Fibroblast of pulmonary artery (primary cell): ENCODE measurements around the gene CFAP69.
A peak's percentile ranks its signal among the peaks of the same experiment; 100 is the strongest.

Experiments used
- DNase-seq: peaks from one replicate; pipeline ENCODE4 v3.0.0-alpha.2; 2010; ENCODE audit warnings: low read depth
- H3K4me3 ChIP-seq: replicated peaks from 2 replicates; pipeline ENCODE4 v1.5.1; 2011; ENCODE audit warnings: low read depth, mild to moderate bottlenecking, control low read depth, low read length, moderate library complexity
- CTCF ChIP-seq: IDR thresholded peaks from 2 replicates; pipeline ENCODE4 v1.5.1; 2011; ENCODE audit warnings: mild to moderate bottlenecking, control low read depth, low read length, inconsistent platforms; ENCODE audit errors: missing control alignments

Gene CFAP69

DNA sequence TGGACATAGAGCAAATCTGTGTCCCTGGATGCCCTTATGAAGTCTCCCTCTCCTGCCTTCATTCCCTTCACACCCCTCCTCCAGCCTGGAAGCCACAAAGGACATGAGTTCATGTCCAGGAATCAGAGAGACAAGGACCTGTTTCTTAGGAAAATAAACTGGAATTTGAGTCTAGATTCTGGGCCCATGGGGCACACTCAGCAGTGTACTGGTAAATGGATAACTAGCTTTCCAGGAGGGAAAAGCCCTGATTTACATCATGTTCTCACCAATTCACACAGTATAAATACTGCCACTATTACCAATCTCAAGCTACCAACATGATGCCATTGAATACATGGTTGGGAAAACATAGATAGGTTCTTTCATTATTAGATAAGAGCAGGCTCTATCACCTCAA, 66.2 kb downstream of the CFAP69 start:
- H3K4me3 ChIP-seq = no peak overlapping the region
- DNase-seq = no peak
- no peak for TF ChIP-seq CTCF

DNA sequence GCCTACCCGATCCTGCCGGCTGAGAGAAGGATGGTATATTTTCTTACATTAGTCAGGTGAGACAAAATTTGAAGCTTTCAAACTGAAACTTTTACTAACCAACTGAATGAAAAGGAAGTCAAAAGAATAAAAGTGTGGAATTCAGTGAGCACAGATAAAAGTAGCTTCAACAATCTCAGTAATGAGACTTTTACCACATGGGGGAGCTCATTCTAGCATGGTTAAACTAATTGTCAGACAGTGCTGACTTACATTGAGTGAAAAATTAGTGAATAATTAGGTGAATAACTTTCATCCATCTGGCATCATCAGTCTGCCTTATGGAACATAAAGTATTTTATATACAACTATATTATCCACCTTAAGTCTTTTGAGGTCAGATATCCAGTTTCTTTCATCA, 67.8 kb downstream of the CFAP69 start:
- no peak overlapping the region for H3K4me3 ChIP-seq
- peak; percentile 26 for TF ChIP-seq CTCF
- peak; percentile 26 for DNase-seq

GRCh38 chr7:90313907-90314306, 68.9 kb downstream of the CFAP69 start:
- TF ChIP-seq CTCF = no peak
- no peak for DNase-seq
- no peak overlapping the region for H3K4me3 ChIP-seq

DNA sequence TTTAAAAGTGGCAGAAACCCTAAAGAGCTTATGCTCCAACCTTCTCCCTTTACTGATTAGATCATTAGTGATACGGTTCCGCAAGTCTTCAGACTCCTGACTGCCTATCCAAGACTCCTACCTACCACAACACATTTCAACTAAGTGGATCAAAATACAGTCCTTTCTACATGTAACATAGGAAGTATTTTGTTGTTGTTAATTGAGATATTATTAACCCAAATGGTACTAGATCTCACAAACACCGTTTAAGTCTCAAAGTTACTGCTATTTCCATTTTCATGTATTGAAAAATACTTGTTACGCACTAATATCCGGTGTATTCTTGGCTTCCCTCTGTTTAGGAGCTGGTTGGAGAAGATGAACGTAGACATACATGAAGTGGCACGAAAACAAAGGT, 75.0 kb downstream of the CFAP69 start:
- H3K4me3 ChIP-seq = no peak overlapping the region
- TF ChIP-seq CTCF = no peak
- no peak for DNase-seq

DNA sequence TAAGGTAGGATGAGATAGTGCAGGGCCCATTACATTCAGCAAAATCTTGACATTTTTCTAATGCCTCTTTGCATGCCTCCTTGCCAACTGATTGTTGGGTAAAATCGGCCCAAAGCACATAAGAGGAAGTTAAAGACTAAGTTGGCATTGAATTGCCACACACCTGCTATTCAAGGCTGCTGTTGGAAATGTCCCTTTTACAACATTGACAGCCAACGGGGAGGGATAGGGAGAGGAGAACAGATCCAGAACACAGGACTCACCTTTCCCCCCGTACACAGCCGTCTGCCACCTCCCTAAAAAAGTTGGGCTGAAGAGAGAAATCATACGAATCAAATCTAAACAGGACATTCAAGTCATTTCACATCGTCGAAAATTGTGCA, 75.4 kb downstream of the CFAP69 start:
- H3K4me3 ChIP-seq = no peak overlapping the region
- TF ChIP-seq CTCF = no peak
- no peak for DNase-seq

GRCh38 chr7:90320801-90321494, 76.0 kb downstream of the CFAP69 start, which contains the start of gene FAM237B:
Gene FAM237B, minus strand, starts transcription at chr7:90321304. Its CDS starts 1,556 bp downstream, at chr7:90319748.
- peak; percentile 26 for DNase-seq
- peak within 1 kb of the TSS; percentile 36 for H3K4me3 ChIP-seq
- TF ChIP-seq CTCF = no peak

- H3K4me3 ChIP-seq = no peak overlapping the region
- no peak for DNase-seq
- no peak for TF ChIP-seq CTCF
These were observed 77.9 kb downstream of the CFAP69 start for GRCh38 chr7:90322837-90323236.
